22Rv1 (cell line): ENCODE measurements around the gene PANX2.

Experiments
- ZFX ChIP-seq: fragments of 450-650 bp; IDR thresholded peaks from 2 replicates; pipeline ENCODE4 v1.6.1; 2017; ENCODE audit warnings: antibody characterized with exemption, borderline replicate concordance
- TF ChIP-seq, protein P1 (sequence below): fragments of 450-650 bp; IDR thresholded peaks from 2 replicates; pipeline ENCODE4 v1.5.1; 2017; ENCODE audit warnings: mild to moderate bottlenecking

DNA sequence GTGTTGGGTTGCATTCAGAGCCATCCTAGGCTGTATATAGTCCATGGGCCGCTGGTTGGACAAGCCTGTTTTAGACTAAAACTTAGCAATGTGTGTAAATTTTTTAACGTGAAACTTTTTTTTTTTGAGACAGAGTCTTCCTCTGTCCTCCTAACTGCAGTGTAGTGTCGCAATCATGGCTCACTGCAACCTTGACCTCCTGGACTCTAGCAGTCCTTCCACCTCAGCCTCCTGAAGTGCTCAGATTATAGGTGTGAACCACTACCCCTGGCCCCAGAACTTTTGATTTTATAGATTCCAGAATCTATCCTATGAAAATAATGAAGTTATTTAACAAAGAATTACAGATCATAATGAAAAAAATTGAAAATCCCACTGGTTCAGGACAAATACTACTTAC, 29.9 kb upstream of the PANX2 start:
- TF ChIP-seq, protein P1, sequence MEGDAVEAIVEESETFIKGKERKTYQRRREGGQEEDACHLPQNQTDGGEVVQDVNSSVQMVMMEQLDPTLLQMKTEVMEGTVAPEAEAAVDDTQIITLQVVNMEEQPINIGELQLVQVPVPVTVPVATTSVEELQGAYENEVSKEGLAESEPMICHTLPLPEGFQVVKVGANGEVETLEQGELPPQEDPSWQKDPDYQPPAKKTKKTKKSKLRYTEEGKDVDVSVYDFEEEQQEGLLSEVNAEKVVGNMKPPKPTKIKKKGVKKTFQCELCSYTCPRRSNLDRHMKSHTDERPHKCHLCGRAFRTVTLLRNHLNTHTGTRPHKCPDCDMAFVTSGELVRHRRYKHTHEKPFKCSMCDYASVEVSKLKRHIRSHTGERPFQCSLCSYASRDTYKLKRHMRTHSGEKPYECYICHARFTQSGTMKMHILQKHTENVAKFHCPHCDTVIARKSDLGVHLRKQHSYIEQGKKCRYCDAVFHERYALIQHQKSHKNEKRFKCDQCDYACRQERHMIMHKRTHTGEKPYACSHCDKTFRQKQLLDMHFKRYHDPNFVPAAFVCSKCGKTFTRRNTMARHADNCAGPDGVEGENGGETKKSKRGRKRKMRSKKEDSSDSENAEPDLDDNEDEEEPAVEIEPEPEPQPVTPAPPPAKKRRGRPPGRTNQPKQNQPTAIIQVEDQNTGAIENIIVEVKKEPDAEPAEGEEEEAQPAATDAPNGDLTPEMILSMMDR: no peak
- no peak for TF ChIP-seq ZFX
